ENCODE results near the gene SYNGAP1. TPM values are rescaled to one million over a fixed set of nuclear protein-coding genes. Genes with fewer than 3 reads are reported as not detected.

The SYNGAP1 gene
- total and polyA plus RNA-seq, 2 experiments from 2014 or later, result 13.9 to 45.0 TPM

- no peak for DNase-seq (ENCODE audit: low spot score)
- peaks cover 8% of the 10 kb centered on the region for H3K27me3 Mint-ChIP-seq (ENCODE audit: insufficient read depth, low read depth, poor library complexity)
- no peak overlapping the region for H3K4me3 Mint-ChIP-seq
- H3K4me1 Mint-ChIP-seq, result peaks cover 13% of the 10 kb centered on the region; the same call in 2 of the 3 replicates
- H3K79me2 ChIP-seq (replicated peaks; ENCODE audit: insufficient read depth), result no peaks in the 10 kb centered on the region
- H3K27ac Mint-ChIP-seq, result no peak overlapping the region
- H4K20me1 ChIP-seq (replicated peaks; ENCODE audit: insufficient read depth), result no peaks in the 10 kb centered on the region
- no peak overlapping the region for H3K27ac ChIP-seq (ENCODE audit: low read depth)
- H3K36me3 Mint-ChIP-seq (ENCODE audit: low read depth), result peaks cover 9% of the 10 kb centered on the region; the same call in 2 of the 3 replicates
- no peaks in the 10 kb centered on the region for H3K27me3 ChIP-seq (ENCODE audit: insufficient read depth)
- no peak for ATAC-seq
- 0 out of 2 replicates have a peak, but pooled peaks cover 2% of the 10 kb centered on the region for H3F3A ChIP-seq (replicated peaks; ENCODE audit: low read depth)
- no peaks in the 10 kb centered on the region for H3K36me3 ChIP-seq (ENCODE audit: insufficient read depth)
- H2AFZ ChIP-seq, result no peak overlapping the region
- H3K4me3 ChIP-seq, result no peak overlapping the region
- H3K4me1 ChIP-seq (ENCODE audit: insufficient read depth), result peaks cover 12% of the 10 kb centered on the region; the same call in 1 of the 2 replicates
- H3K9me3 Mint-ChIP-seq, result peaks cover 37% of the 10 kb centered on the region
- no peak overlapping the region for H3K4me2 ChIP-seq
- TF ChIP-seq EZH2 (IDR thresholded peaks at IDR 0.05; ENCODE audit: low read depth, unreplicated experiment), result no peak
- TF ChIP-seq ZNF114 (CRISPR knock-in tag; IDR thresholded peaks at IDR 0.05), result no peak
- TF ChIP-seq NANOG (IDR thresholded peaks at IDR 0.05; ENCODE audit: borderline replicate concordance), result no peak
- no peaks in the 10 kb centered on the region for H3K9me2 ChIP-seq (ENCODE audit: insufficient read depth)
Observed at GRCh38 chr6:33504486-33504885, 84.6 kb downstream of the SYNGAP1 start.

Small RNAs within 50 kb of the gene (microRNA-seq; reads per million reads assigned to microRNA genes)
- gene MIR5004, result not detected

Small RNAs within 50 kb of the gene (small RNA-seq; reads per million reads assigned to genes)
- not detected for gene RPL35AP4 (ENCODE audit: low replicate concordance)
- not detected for gene ZBTB9 (ENCODE audit: low replicate concordance)

Other genes with a start within 250 kb of the SYNGAP1 start
- 1.3 and 2.7 TPM in 2 replicates for gene COL11A2, start 227.6 kb upstream of the SYNGAP1 start, total RNA-seq (2014; rRNA removed; shearing (Covaris generic))
- 1.6 and 2.2 TPM in 2 replicates for gene COL11A2, start 227.6 kb upstream of the SYNGAP1 start, polyA plus RNA-seq (2016; fragmentation: Nextera tagmentation; extraction: Ambion mirVana)
- 11.3 and 11.6 TPM in 2 replicates for gene RXRB, start 219.4 kb upstream of the SYNGAP1 start, total RNA-seq (2014; rRNA removed; shearing (Covaris generic))
- gene RXRB, start 219.4 kb upstream of the SYNGAP1 start, polyA plus RNA-seq (2016; fragmentation: Nextera tagmentation; extraction: Ambion mirVana), result 6.7 and 6.9 TPM in 2 replicates
- gene SLC39A7, start 219.2 kb upstream of the SYNGAP1 start, total RNA-seq (2014; rRNA removed; shearing (Covaris generic)), result 75.9 and 79.9 TPM in 2 replicates
- 9.0 and 9.2 TPM in 2 replicates for gene SLC39A7, start 219.2 kb upstream of the SYNGAP1 start, polyA plus RNA-seq (2016; fragmentation: Nextera tagmentation; extraction: Ambion mirVana)
- gene HSD17B8, start 215.4 kb upstream of the SYNGAP1 start, total RNA-seq (2014; rRNA removed; shearing (Covaris generic)), result 8.9 and 16.0 TPM in 2 replicates
- gene HSD17B8, start 215.4 kb upstream of the SYNGAP1 start, polyA plus RNA-seq (2016; fragmentation: Nextera tagmentation; extraction: Ambion mirVana), result 4.3 and 5.6 TPM in 2 replicates
- 8.0 and 16.0 TPM in 2 replicates for gene RING1, start 211.6 kb upstream of the SYNGAP1 start, total RNA-seq (2014; rRNA removed; shearing (Covaris generic))
- 6.4 and 8.3 TPM in 2 replicates for gene RING1, start 211.6 kb upstream of the SYNGAP1 start, polyA plus RNA-seq (2016; fragmentation: Nextera tagmentation; extraction: Ambion mirVana)
- 25.0 and 31.1 TPM in 2 replicates for gene VPS52, start 148.2 kb upstream of the SYNGAP1 start, total RNA-seq (2014; rRNA removed; shearing (Covaris generic))
- 20.6 and 27.9 TPM in 2 replicates for gene VPS52, start 148.2 kb upstream of the SYNGAP1 start, polyA plus RNA-seq (2016; fragmentation: Nextera tagmentation; extraction: Ambion mirVana)
- gene RPS18, start 148.0 kb upstream of the SYNGAP1 start, total RNA-seq (2014; rRNA removed; shearing (Covaris generic)), result 2,133 and 2,664 TPM in 2 replicates
- gene RPS18, start 148.0 kb upstream of the SYNGAP1 start, polyA plus RNA-seq (2016; fragmentation: Nextera tagmentation; extraction: Ambion mirVana), result 4,776 and 5,223 TPM in 2 replicates
- gene B3GALT4, start 142.9 kb upstream of the SYNGAP1 start, total RNA-seq (2014; rRNA removed; shearing (Covaris generic)), result 1.0 and 2.3 TPM in 2 replicates
- 1.3 and 1.8 TPM in 2 replicates for gene B3GALT4, start 142.9 kb upstream of the SYNGAP1 start, polyA plus RNA-seq (2016; fragmentation: Nextera tagmentation; extraction: Ambion mirVana)
- 104 and 106 TPM in 2 replicates for gene WDR46, start 130.8 kb upstream of the SYNGAP1 start, total RNA-seq (2014; rRNA removed; shearing (Covaris generic))
- 63.9 and 71.4 TPM in 2 replicates for gene WDR46, start 130.8 kb upstream of the SYNGAP1 start, polyA plus RNA-seq (2016; fragmentation: Nextera tagmentation; extraction: Ambion mirVana)
- 62.2 and 80.4 TPM in 2 replicates for gene PFDN6, start 130.5 kb upstream of the SYNGAP1 start, total RNA-seq (2014; rRNA removed; shearing (Covaris generic))
- 54.0 and 56.1 TPM in 2 replicates for gene PFDN6, start 130.5 kb upstream of the SYNGAP1 start, polyA plus RNA-seq (2016; fragmentation: Nextera tagmentation; extraction: Ambion mirVana)
- 44.9 and 52.2 TPM in 2 replicates for gene RGL2, start 121.1 kb upstream of the SYNGAP1 start, total RNA-seq (2014; rRNA removed; shearing (Covaris generic))
- gene RGL2, start 121.1 kb upstream of the SYNGAP1 start, polyA plus RNA-seq (2016; fragmentation: Nextera tagmentation; extraction: Ambion mirVana), result 28.0 and 31.7 TPM in 2 replicates
- gene TAPBP, start 106.0 kb upstream of the SYNGAP1 start, total RNA-seq (2014; rRNA removed; shearing (Covaris generic)), result 29.1 and 37.5 TPM in 2 replicates
- gene TAPBP, start 106.0 kb upstream of the SYNGAP1 start, polyA plus RNA-seq (2016; fragmentation: Nextera tagmentation; extraction: Ambion mirVana), result 18.1 and 19.9 TPM in 2 replicates
- gene ZBTB22, start 102.3 kb upstream of the SYNGAP1 start, total RNA-seq (2014; rRNA removed; shearing (Covaris generic)), result 7.7 and 8.8 TPM in 2 replicates
- 1.9 and 3.9 TPM in 2 replicates for gene ZBTB22, start 102.3 kb upstream of the SYNGAP1 start, polyA plus RNA-seq (2016; fragmentation: Nextera tagmentation; extraction: Ambion mirVana)
- 73.2 and 107 TPM in 2 replicates for gene DAXX, start 97.1 kb upstream of the SYNGAP1 start, total RNA-seq (2014; rRNA removed; shearing (Covaris generic))
- 67.4 and 71.0 TPM in 2 replicates for gene DAXX, start 97.1 kb upstream of the SYNGAP1 start, polyA plus RNA-seq (2016; fragmentation: Nextera tagmentation; extraction: Ambion mirVana)
- gene KIFC1, start 28.2 kb upstream of the SYNGAP1 start, total RNA-seq (2014; rRNA removed; shearing (Covaris generic)), result 61.7 and 64.4 TPM in 2 replicates
- gene KIFC1, start 28.2 kb upstream of the SYNGAP1 start, polyA plus RNA-seq (2016; fragmentation: Nextera tagmentation; extraction: Ambion mirVana), result 10.1 and 10.3 TPM in 2 replicates
- 33.2 and 46.7 TPM in 2 replicates for gene PHF1, start 9.1 kb upstream of the SYNGAP1 start, total RNA-seq (2014; rRNA removed; shearing (Covaris generic))
- gene PHF1, start 9.1 kb upstream of the SYNGAP1 start, polyA plus RNA-seq (2016; fragmentation: Nextera tagmentation; extraction: Ambion mirVana), result 29.4 and 31.4 TPM in 2 replicates
- 193 and 207 TPM in 2 replicates for gene CUTA, start 2.0 kb upstream of the SYNGAP1 start, total RNA-seq (2014; rRNA removed; shearing (Covaris generic))
- 421 and 426 TPM in 2 replicates for gene CUTA, start 2.0 kb upstream of the SYNGAP1 start, polyA plus RNA-seq (2016; fragmentation: Nextera tagmentation; extraction: Ambion mirVana)
- gene ZBTB9, start 34.5 kb downstream of the SYNGAP1 start, total RNA-seq (2014; rRNA removed; shearing (Covaris generic)), result 17.9 and 25.2 TPM in 2 replicates
- 13.5 and 13.6 TPM in 2 replicates for gene ZBTB9, start 34.5 kb downstream of the SYNGAP1 start, polyA plus RNA-seq (2016; fragmentation: Nextera tagmentation; extraction: Ambion mirVana)
- 45.0 and 50.7 TPM in 2 replicates for gene BAK1, start 160.2 kb downstream of the SYNGAP1 start, total RNA-seq (2014; rRNA removed; shearing (Covaris generic))
- gene BAK1, start 160.2 kb downstream of the SYNGAP1 start, polyA plus RNA-seq (2016; fragmentation: Nextera tagmentation; extraction: Ambion mirVana), result 21.9 and 22.2 TPM in 2 replicates
- gene ITPR3, start 201.3 kb downstream of the SYNGAP1 start, total RNA-seq (2014; rRNA removed; shearing (Covaris generic)), result 29.8 and 31.9 TPM in 2 replicates
- 7.1 and 7.3 TPM in 2 replicates for gene ITPR3, start 201.3 kb downstream of the SYNGAP1 start, polyA plus RNA-seq (2016; fragmentation: Nextera tagmentation; extraction: Ambion mirVana)

All from GM23338 (cell line).